HG03460 (cell line): ENCODE measurements around the gene CYP20A1.

ENCODE experiments used
- ATAC-seq: cut with Tn5 transposase; IDR thresholded peaks from one replicate; pipeline ENCODE4 v1.9.1; 2021; ENCODE audit not compliant: unreplicated experiment

Gene CYP20A1

DNA sequence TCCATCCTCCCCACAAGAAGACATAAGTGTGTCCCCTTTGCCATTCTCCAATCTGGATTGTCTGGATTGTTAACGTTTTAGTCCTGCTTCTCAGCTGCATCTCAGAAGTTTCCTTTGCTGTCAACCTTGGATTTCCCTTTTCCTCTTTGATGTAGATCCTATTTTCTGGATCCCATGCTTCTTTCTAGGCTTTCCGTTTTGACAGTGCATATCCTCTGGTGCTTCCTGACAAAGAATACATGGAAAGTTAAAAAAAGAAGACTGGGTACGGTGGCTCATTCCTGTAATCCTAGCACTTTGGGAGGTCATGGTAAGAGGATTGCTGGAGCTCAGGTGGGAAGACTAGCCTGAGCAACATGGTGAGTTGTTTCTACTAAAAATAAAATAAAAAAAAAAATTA lies 116.1 kb downstream of the CYP20A1 start:
- ATAC-seq: no peak
